H1 (cell line): ENCODE measurements around the gene UBR3. TPM values are rescaled to one million over a fixed set of nuclear protein-coding genes. Genes with fewer than 3 reads are reported as not detected.

Experiments used
- CTCF ChIA-PET: fragments of 300-600 bp; sonication (Branson Sonifier 250); formaldehyde crosslinking; loops from one replicate; lab custom pipeline; 2021; ENCODE audit not compliant: partially characterized antibody; lab: Charles Lee
- POLR2A ChIA-PET: fragments of 300-600 bp; sonication (Branson Sonifier 250); formaldehyde crosslinking; loops from one replicate; lab custom pipeline; 2021; ENCODE audit warnings: inconsistent platforms; ENCODE audit not compliant: partially characterized antibody; lab: Charles Lee
- DNase-seq, 2 experiments: peaks; one replicate each; pipeline versions ENCODE4 v3.0.0 to v3.0.0-alpha.2; 2010 to 2022; ENCODE audit warnings: low spot score in 2 of 2, low read depth in 1 of 2, mixed read lengths in 1 of 2
- FAIRE-seq: peaks from 2 replicates; lab custom pipeline; 2011; peaks lifted over from hg19 to GRCh38; lab: Jason Lieb, UNC
- H2AFZ ChIP-seq: 2 replicates; pipeline ENCODE4 v1.8.1; 2012; ENCODE audit warnings: low read length, inconsistent platforms
- H2AK5ac ChIP-seq: 2 replicates; pipeline ENCODE4 v1.6.1; 2013; ENCODE audit warnings: low read depth, low read length
- H2BK120ac ChIP-seq: replicated peaks from 2 replicates; pipeline ENCODE3; 2013; ENCODE audit warnings: low read depth, low read length, inconsistent platforms
- H2BK12ac ChIP-seq: 2 replicates; pipeline ENCODE4 v1.6.1; 2013; ENCODE audit warnings: low read depth, low read length
- H2BK15ac ChIP-seq: 2 replicates; pipeline ENCODE4 v1.6.1; 2013; ENCODE audit warnings: low read length
- H2BK20ac ChIP-seq: 2 replicates; pipeline ENCODE4 v1.6.1; 2013; ENCODE audit warnings: low read length
- H2BK5ac ChIP-seq: 2 replicates; pipeline ENCODE4 v1.6.1; 2013; ENCODE audit warnings: low read depth, low read length
- H3K14ac ChIP-seq: 2 replicates; pipeline ENCODE4 v1.6.1; 2013; ENCODE audit warnings: inconsistent platforms; ENCODE audit not compliant: insufficient read length
- H3K18ac ChIP-seq: 2 replicates; pipeline ENCODE4 v1.6.1; 2013; ENCODE audit warnings: low read length; ENCODE audit errors: extremely low read depth
- H3K23ac ChIP-seq: 2 replicates; pipeline ENCODE4 v1.6.1; 2013; ENCODE audit warnings: inconsistent platforms; ENCODE audit not compliant: insufficient read length
- H3K23me2 ChIP-seq: 2 replicates; pipeline ENCODE4 v1.6.1; 2013; ENCODE audit warnings: low read depth, low read length
- H3K27ac ChIP-seq: 2 replicates; pipeline ENCODE4 v1.6.1; 2011; ENCODE audit warnings: low read depth, low read length, inconsistent platforms
- H3K27me3 ChIP-seq, 4 experiments: replicated peaks in 1 of 4; 1 replicate in 1 of 4; 2 replicates in 3 of 4; pipeline versions ENCODE4 v1.6.1 to v1.8.1; 2011 to 2013; ENCODE audit warnings: low read length in 3 of 4, mild to moderate bottlenecking in 3 of 4, inconsistent platforms in 2 of 4, mixed read lengths in 2 of 4, moderate library complexity in 1 of 4; ENCODE audit not compliant: control insufficient read depth in 3 of 4, insufficient read depth in 3 of 4; ENCODE audit errors: extremely low read depth in 1 of 4
- H3K36me3 ChIP-seq, 4 experiments: 2 replicates each; pipeline versions ENCODE4 v1.6.1 to v1.8.1; 2011 to 2013; ENCODE audit warnings: mild to moderate bottlenecking in 4 of 4, low read length in 3 of 4, moderate library complexity in 2 of 4, control low read depth in 1 of 4, inconsistent platforms in 1 of 4; ENCODE audit not compliant: insufficient read depth in 4 of 4, control insufficient read depth in 2 of 4
- H3K4ac ChIP-seq: replicated peaks from 2 replicates; pipeline ENCODE3; 2013; ENCODE audit warnings: low read length, low read depth, mixed read lengths, inconsistent platforms; ENCODE audit not compliant: insufficient read length
- H3K4me1 ChIP-seq, 4 experiments: replicated peaks in 1 of 4; 1 replicate in 1 of 4; 2 replicates in 3 of 4; pipeline versions ENCODE4 v1.6.1 to v1.8.1; 2011 to 2013; ENCODE audit warnings: low read length in 3 of 4, inconsistent platforms in 2 of 4, mixed read lengths in 1 of 4; ENCODE audit not compliant: insufficient read depth in 4 of 4, control insufficient read depth in 3 of 4
- H3K4me2 ChIP-seq, 2 experiments: 2 replicates each; pipeline versions ENCODE4 v1.6.1 to v1.8.1; 2011 to 2013; ENCODE audit warnings: low read depth in 2 of 2, low read length in 2 of 2, control low read depth in 1 of 2, inconsistent platforms in 1 of 2, mild to moderate bottlenecking in 1 of 2; ENCODE audit not compliant: insufficient read depth in 1 of 2
- H3K4me3 ChIP-seq, 4 experiments: fragments of 200-600, 300-600 bp in 1 of 4; sonication (generic), shearing (Covaris generic), sonication (Bioruptor Twin) in 1 of 4; 2 replicates each; pipeline versions ENCODE4 v1.5.1 to v1.8.1; 2011 to 2016; ENCODE audit warnings: low read length in 4 of 4, low read depth in 3 of 4, control low read depth in 2 of 4, inconsistent platforms in 2 of 4, mild to moderate bottlenecking in 2 of 4, mixed read lengths in 1 of 4, moderate library complexity in 1 of 4; ENCODE audit not compliant: insufficient read depth in 2 of 4; ENCODE audit errors: extremely low read depth in 1 of 4
- H3K56ac ChIP-seq: replicated peaks from 2 replicates; pipeline ENCODE3; 2013; ENCODE audit warnings: low read depth, mild to moderate bottlenecking, mixed read lengths, low read length, inconsistent platforms; ENCODE audit not compliant: insufficient read length
- H3K79me1 ChIP-seq: 2 replicates; pipeline ENCODE4 v1.6.1; 2013; ENCODE audit warnings: low read depth, low read length, control low read depth
- H3K79me2 ChIP-seq, 2 experiments: 2 replicates each; pipeline versions ENCODE4 v1.6.1 to v1.8.1; 2012 to 2013; ENCODE audit warnings: low read length in 2 of 2, mild to moderate bottlenecking in 2 of 2, inconsistent platforms in 1 of 2; ENCODE audit not compliant: insufficient read depth in 2 of 2, control insufficient read depth in 1 of 2
- H3K9ac ChIP-seq, 4 experiments: replicated peaks in 1 of 4; 1 replicate in 1 of 4; 2 replicates in 3 of 4; pipeline versions ENCODE4 v1.6.1 to v1.8.1; 2011 to 2013; ENCODE audit warnings: low read depth in 3 of 4, low read length in 3 of 4, control low read depth in 2 of 4, mild to moderate bottlenecking in 2 of 4, moderate library complexity in 2 of 4, inconsistent platforms in 1 of 4; ENCODE audit errors: extremely low read depth in 1 of 4
- H3K9me3 ChIP-seq, 2 experiments: 2 replicates each; pipeline versions ENCODE4 v1.6.1 to v1.8.1; 2012 to 2013; ENCODE audit warnings: mild to moderate bottlenecking in 2 of 2, moderate library complexity in 2 of 2, control low read depth in 1 of 2, inconsistent platforms in 1 of 2, low read depth in 1 of 2, low read length in 1 of 2, mixed read lengths in 1 of 2; ENCODE audit not compliant: insufficient read depth in 2 of 2
- H4K20me1 ChIP-seq, 2 experiments: replicated peaks in 1 of 2; 2 replicates each; pipeline versions ENCODE3 to v1.8.1; 2011 to 2013; ENCODE audit warnings: inconsistent platforms in 2 of 2, low read length in 2 of 2, mild to moderate bottlenecking in 1 of 2; ENCODE audit not compliant: insufficient read depth in 2 of 2, control insufficient read depth in 1 of 2
- H4K5ac ChIP-seq: 2 replicates; pipeline ENCODE4 v1.6.1; 2013; ENCODE audit warnings: low read length, low read depth, mixed read lengths, inconsistent platforms; ENCODE audit not compliant: insufficient read length
- H4K8ac ChIP-seq: 2 replicates; pipeline ENCODE4 v1.8.0; 2013; ENCODE audit warnings: mild to moderate bottlenecking, moderate library complexity, low read length, inconsistent platforms; ENCODE audit not compliant: insufficient read depth; ENCODE audit errors: extremely low read depth
- H4K91ac ChIP-seq: replicated peaks from 2 replicates; pipeline ENCODE3; 2013; ENCODE audit warnings: low read length, mixed read lengths, inconsistent platforms; ENCODE audit not compliant: insufficient read length
- CBX5 ChIP-seq: fragments of 300-800, 300-1000 bp; sonication (generic); IDR thresholded peaks from 2 replicates; pipeline ENCODE4 v1.7.1; 2016; ENCODE audit warnings: antibody characterized with exemption, low read length, low read depth
- E2F6 ChIP-seq: IDR thresholded peaks from 2 replicates; pipeline ENCODE4 v1.6.1; 2012; ENCODE audit warnings: inconsistent platforms
- EZH2 ChIP-seq: fragments of 200-600 bp; sonication (generic); IDR thresholded peaks from 2 replicates; pipeline ENCODE4 v1.7.1; 2012; ENCODE audit warnings: low read depth, mild to moderate bottlenecking, moderate library complexity, low read length, inconsistent platforms; ENCODE audit not compliant: severe bottlenecking
- GTF2F1 ChIP-seq: IDR thresholded peaks from 2 replicates; pipeline ENCODE4 v1.6.1; 2012; ENCODE audit warnings: low read depth, low read length, improper control_type of control experiment, borderline replicate concordance
- JUN ChIP-seq: IDR thresholded peaks from 2 replicates; pipeline ENCODE4 v1.6.1; 2011; ENCODE audit warnings: low read depth, mild to moderate bottlenecking, improper control_type of control experiment, low read length
- KDM1A ChIP-seq: fragments of 200-600, 300-600 bp; sonication (generic); IDR thresholded peaks from 2 replicates; pipeline ENCODE4 v1.7.1; 2016; ENCODE audit warnings: mild to moderate bottlenecking, low read length, borderline replicate concordance
- MAX ChIP-seq: IDR thresholded peaks from 2 replicates; pipeline ENCODE4 v1.6.1; 2012; ENCODE audit warnings: inconsistent platforms
- RFX5 ChIP-seq: IDR thresholded peaks from 2 replicates; pipeline ENCODE4 v1.6.1; 2011; ENCODE audit warnings: low read depth, low read length, improper control_type of control experiment, borderline replicate concordance
- TBP ChIP-seq: IDR thresholded peaks from 2 replicates; pipeline ENCODE4 v1.6.1; 2011; ENCODE audit warnings: low read depth, low read length, improper control_type of control experiment
- USF2 ChIP-seq: IDR thresholded peaks from 2 replicates; pipeline ENCODE4 v1.6.1; 2011; ENCODE audit warnings: low read length, improper control_type of control experiment
- YY1 ChIP-seq: IDR thresholded peaks from 2 replicates; pipeline ENCODE4 v1.6.1; 2011; ENCODE audit warnings: low read depth, mild to moderate bottlenecking, low read length
- WGBS, 2 experiments: shearing (Covaris generic) in 1 of 2; methylation state at CpG; one replicate each; pipeline versions ENCODE4 v1.1.6 to v1.1.7; 2013 to 2015; ENCODE audit warnings: low lambda C conversion rate in 2 of 2, mixed read lengths in 2 of 2, inconsistent platforms in 1 of 2, low coverage in 1 of 2, missing lambda C conversion rate in 1 of 2; ENCODE audit not compliant: insufficient replicate concordance in 2 of 2, insufficient coverage in 1 of 2, insufficient read length in 1 of 2; ENCODE audit errors: extremely low coverage in 1 of 2, missing lambda C conversion rate in 1 of 2; 5-methylcytosine and 5-hydroxymethylcytosine counted together
- polyA plus RNA-seq, 7 experiments: library from polyadenylated mRNA; depleted of rRNA in 3 of 7; stranded (reverse) in 5 of 7; unstranded in 2 of 7; fragments of >200 nt in 5 of 7; fragments of 200-250 nt in 2 of 7; gene quantifications; 1 replicate in 5 of 7; 2 replicates in 1 of 7; 4 replicates in 1 of 7; pipeline versions ENCODE4 v1.2.1 to v1.2.3, GENCODE V29; 2011 to 2013; ENCODE audit warnings: missing spikeins in 2 of 7, mixed read lengths in 2 of 7
- total RNA-seq: library from RNA; stranded (reverse); fragmentation: NEBNext Ultra II Directional; extraction: Animal tissue kit (Norgen Biotek cat#: 25700); gene quantifications from 2 replicates; pipeline ENCODE4 v1.2.1, GENCODE V29; 2021

The UBR3 gene
- total and polyA plus RNA-seq, 2 of the 8 experiments (the other 6 are each of a cell fraction or from before 2014, with no cell fraction given), result 3.7 to 17.7 TPM

- H3K56ac ChIP-seq, result no peak overlapping the region
- H2BK120ac ChIP-seq, result no peak overlapping the region
- no peak overlapping the region for H3K4ac ChIP-seq
- 83% methylated on average over 2 of the region's 2 CpGs; no CpG with 5 or more reads in 1 of the 2 experiments for WGBS, 2 experiments
- H3K18ac ChIP-seq, result no peak overlapping the region
- CTCF ChIA-PET, result interaction anchor here (0.8 kb wide), 1 partner anchor 207 kb away, joined by 3 read pairs; no protein-coding TSS in a partner anchor
- H4K91ac ChIP-seq, result no peak overlapping the region
- no peak overlapping the region for H3K9ac ChIP-seq
- H3K23me2 ChIP-seq, result no peaks in the 10 kb centered on the region
- no peak for DNase-seq
- H2BK15ac ChIP-seq, result no peak overlapping the region
- no peaks in the 10 kb centered on the region for H3K79me1 ChIP-seq
- H3K79me2 ChIP-seq, result no peaks in the 10 kb centered on the region
- no peak overlapping the region for H3K27ac ChIP-seq
- peaks cover 7 to 29% of the 10 kb centered on the region in 2 experiments; a peak in 3 of 4 replicates for H3K9me3 ChIP-seq
- H3K36me3 ChIP-seq, result no peaks in the 10 kb centered on the region
- no peak overlapping the region for H3K4me2 ChIP-seq
- no peak overlapping the region for H2AFZ ChIP-seq
- no peak overlapping the region for H4K5ac ChIP-seq
- H3K23ac ChIP-seq, result no peak overlapping the region
- H4K8ac ChIP-seq, result no peak overlapping the region
- H2BK20ac ChIP-seq, result no peak overlapping the region
- no peak overlapping the region for H2AK5ac ChIP-seq
- no peak overlapping the region for H2BK5ac ChIP-seq
- H4K20me1 ChIP-seq, result no peaks in the 10 kb centered on the region
- TF ChIP-seq RFX5 (no peak), CBX5 (no peak), GTF2F1 (no peak), KDM1A (no peak), TBP (no peak), MAX (no peak), JUN (no peak), E2F6 (no peak), USF2 (no peak), EZH2 (no peak), YY1 (no peak)
- H3K14ac ChIP-seq, result no peak overlapping the region
- POLR2A ChIA-PET, result no interaction called here
- H3K4me3 ChIP-seq, result no peak overlapping the region
- H2BK12ac ChIP-seq, result no peak overlapping the region
- H3K4me1 ChIP-seq, result no peaks in the 10 kb centered on the region
- no peaks in the 10 kb centered on the region for H3K27me3 ChIP-seq
- no peak for FAIRE-seq
These were observed 291.4 kb downstream of the UBR3 start for GRCh38 chr2:170118641-170119040.
